ENCODE data around the gene KLHL6. TPM values are rescaled to one million over a fixed set of nuclear protein-coding genes. Genes with fewer than 3 reads are reported as not detected.

Gene KLHL6
- total and polyA plus RNA-seq, 2 of the 8 experiments (the other 6 are each of a cell fraction or from before 2014, with no cell fraction given) = 0.05 TPM; not detected in 1

DNA sequence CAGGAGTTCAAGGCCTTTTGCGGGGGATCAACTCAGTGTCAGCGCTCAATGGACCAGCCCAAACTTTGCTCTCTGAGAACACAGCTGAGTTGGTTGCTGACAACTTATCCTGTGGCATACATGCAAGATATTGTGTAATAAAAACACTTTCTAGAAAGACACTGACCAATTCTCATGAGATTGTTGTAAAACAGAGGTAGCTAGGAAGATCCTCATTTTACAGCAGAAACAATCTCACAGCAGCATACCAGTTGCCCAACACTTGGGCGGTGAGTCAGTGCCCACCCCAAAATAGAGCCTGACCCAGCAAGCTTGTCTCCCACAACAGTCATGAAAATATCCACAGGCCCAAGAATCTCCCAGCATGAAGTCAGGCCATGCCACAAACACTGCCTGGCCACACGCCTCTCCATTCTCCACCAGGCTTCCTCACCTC, 18.2 kb downstream of the KLHL6 start:
- Histone ChIP-seq H3K9ac (replicated peaks in 1 of 4; ENCODE audit: extremely low read depth in 1 of 4, low read depth in 3 of 4, low read length in 3 of 4) (no peak overlapping the region), H3K18ac (ENCODE audit: extremely low read depth, low read length) (no peak overlapping the region), H3K27me3 (replicated peaks in 1 of 4; ENCODE audit: control insufficient read depth in 3 of 4, extremely low read depth in 1 of 4, insufficient read depth in 3 of 4, low read length in 3 of 4) (peaks cover 0 to 2% (median 0%) of the 10 kb centered on the region in 4 experiments; a peak in 1 of 7 replicates), H3K56ac (replicated peaks; ENCODE audit: insufficient read length, low read depth, low read length) (no peak overlapping the region), H2BK120ac (replicated peaks; ENCODE audit: low read depth, low read length) (no peak overlapping the region), H3K9me3 (ENCODE audit: insufficient read depth in 2 of 2, low read depth in 1 of 2, low read length in 1 of 2) (no peaks in the 10 kb centered on the region), H2BK20ac (ENCODE audit: low read length) (0 out of 2 replicates have a peak overlapping the region, but pooled peaks have one; percentile 27), H2AFZ (ENCODE audit: low read length) (no peak overlapping the region), H3K79me2 (ENCODE audit: control insufficient read depth in 1 of 2, insufficient read depth in 2 of 2, low read length in 2 of 2) (no peaks in the 10 kb centered on the region), H4K20me1 (replicated peaks in 1 of 2; ENCODE audit: control insufficient read depth in 1 of 2, insufficient read depth in 2 of 2, low read length in 2 of 2) (no peaks in the 10 kb centered on the region), H3K23ac (ENCODE audit: insufficient read length) (no peak overlapping the region), H4K8ac (ENCODE audit: extremely low read depth, insufficient read depth, low read length) (no peak overlapping the region), H2BK5ac (ENCODE audit: low read depth, low read length) (no peak overlapping the region), H4K91ac (replicated peaks; ENCODE audit: insufficient read length, low read length) (no peak overlapping the region), H3K4me3 (ENCODE audit: extremely low read depth in 1 of 4, insufficient read depth in 2 of 4, low read depth in 3 of 4, low read length in 4 of 4) (no peak overlapping the region), H3K14ac (ENCODE audit: insufficient read length) (no peak overlapping the region), H3K36me3 (ENCODE audit: control insufficient read depth in 2 of 4, insufficient read depth in 4 of 4, low read length in 3 of 4) (no peaks in the 10 kb centered on the region), H3K4me1 (replicated peaks in 1 of 4; ENCODE audit: control insufficient read depth in 3 of 4, insufficient read depth in 4 of 4, low read length in 3 of 4) (peaks cover 0 to 10% (median 2%) of the 10 kb centered on the region in 4 experiments; a peak in 4 of 7 replicates), H2AK5ac (ENCODE audit: low read depth, low read length) (no peak overlapping the region), H2BK12ac (ENCODE audit: low read depth, low read length) (no peak overlapping the region), H3K4me2 (ENCODE audit: insufficient read depth in 1 of 2, low read depth in 2 of 2, low read length in 2 of 2) (no peak overlapping the region), H2BK15ac (ENCODE audit: low read length) (no peak overlapping the region; the same call in 1 of the 2 replicates), H3K4ac (replicated peaks; ENCODE audit: insufficient read length, low read depth, low read length) (no peak overlapping the region), H3K79me1 (ENCODE audit: low read depth, low read length) (no peaks in the 10 kb centered on the region), H3K27ac (ENCODE audit: low read depth, low read length) (no peak overlapping the region), H3K23me2 (ENCODE audit: low read depth, low read length) (peaks cover 2% of the 10 kb centered on the region; the same call in 1 of the 2 replicates), H4K5ac (ENCODE audit: insufficient read length, low read depth, low read length) (no peak overlapping the region)
- DNase-seq (ENCODE audit: low read depth in 1 of 2, low spot score in 2 of 2) (no peak), FAIRE-seq (no peak)
- CTCF ChIA-PET (ENCODE audit: partially characterized antibody) = interaction anchor here (0.7 to 3.4 kb wide), 6 partner anchors 14 to 230 kb away, joined by 3 to 11 read pairs (median 4); no protein-coding TSS in a partner anchor
- 96% methylated on average over 4 of the region's 4 CpGs; no CpG with 5 or more reads in 1 of the 2 experiments for WGBS, 2 experiments (ENCODE audit: extremely low coverage in 1 of 2, insufficient coverage in 1 of 2, insufficient read length in 1 of 2, insufficient replicate concordance in 2 of 2, low coverage in 1 of 2, low lambda C conversion rate in 2 of 2, missing lambda C conversion rate in 1 of 2)
- POLR2A ChIA-PET (ENCODE audit: partially characterized antibody) = interaction anchor here (1.5 kb wide), 1 partner anchor 11 kb away, joined by 3 read pairs; no protein-coding TSS in a partner anchor
- TF ChIP-seq BACH1 (IDR thresholded peaks at IDR 0.05; ENCODE audit: low read length) (no peak), EP300 (IDR thresholded peaks at IDR 0.05; ENCODE audit: borderline replicate concordance in 1 of 2, low read depth in 2 of 2, low read length in 2 of 2) (no peak), ASH2L (IDR thresholded peaks at IDR 0.05; ENCODE audit: low read length) (no peak), BRCA1 (IDR thresholded peaks at IDR 0.05; ENCODE audit: low read depth, low read length) (no peak), POLR2AphosphoS5 (IDR thresholded peaks at IDR 0.05; ENCODE audit: low read depth, low read length) (no peak), KDM4A (IDR thresholded peaks at IDR 0.05; ENCODE audit: low read depth, low read length, severe bottlenecking) (no peak), POU5F1 (IDR thresholded peaks at IDR 0.05; ENCODE audit: low read depth, low read length) (no peak), POLR2A (IDR thresholded peaks at IDR 0.05; ENCODE audit: control extremely low read depth in 1 of 2, low read depth in 2 of 2, low read length in 2 of 2) (no peak), SIRT6 (IDR thresholded peaks at IDR 0.05; ENCODE audit: low read length) (no peak), BCL11A (IDR thresholded peaks at IDR 0.05; ENCODE audit: low read depth in 2 of 2, low read length in 2 of 2) (no peak), TAF1 (IDR thresholded peaks at IDR 0.05; ENCODE audit: low read depth, low read length) (no peak), TCF12 (IDR thresholded peaks at IDR 0.05; ENCODE audit: low read depth, low read length) (no peak)
- TF ChIP-seq, protein P1, sequence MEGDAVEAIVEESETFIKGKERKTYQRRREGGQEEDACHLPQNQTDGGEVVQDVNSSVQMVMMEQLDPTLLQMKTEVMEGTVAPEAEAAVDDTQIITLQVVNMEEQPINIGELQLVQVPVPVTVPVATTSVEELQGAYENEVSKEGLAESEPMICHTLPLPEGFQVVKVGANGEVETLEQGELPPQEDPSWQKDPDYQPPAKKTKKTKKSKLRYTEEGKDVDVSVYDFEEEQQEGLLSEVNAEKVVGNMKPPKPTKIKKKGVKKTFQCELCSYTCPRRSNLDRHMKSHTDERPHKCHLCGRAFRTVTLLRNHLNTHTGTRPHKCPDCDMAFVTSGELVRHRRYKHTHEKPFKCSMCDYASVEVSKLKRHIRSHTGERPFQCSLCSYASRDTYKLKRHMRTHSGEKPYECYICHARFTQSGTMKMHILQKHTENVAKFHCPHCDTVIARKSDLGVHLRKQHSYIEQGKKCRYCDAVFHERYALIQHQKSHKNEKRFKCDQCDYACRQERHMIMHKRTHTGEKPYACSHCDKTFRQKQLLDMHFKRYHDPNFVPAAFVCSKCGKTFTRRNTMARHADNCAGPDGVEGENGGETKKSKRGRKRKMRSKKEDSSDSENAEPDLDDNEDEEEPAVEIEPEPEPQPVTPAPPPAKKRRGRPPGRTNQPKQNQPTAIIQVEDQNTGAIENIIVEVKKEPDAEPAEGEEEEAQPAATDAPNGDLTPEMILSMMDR (IDR thresholded peaks at IDR 0.05; ENCODE audit: control extremely low read depth in 1 of 3, insufficient read depth in 1 of 3, low read depth in 1 of 3, low read length in 3 of 3) = no peak
